Keratinocyte (primary cell): Measurements from ENCODE around the gene CARD16. TPM values are rescaled to one million over a fixed set of nuclear protein-coding genes. Genes with fewer than 3 reads are reported as not detected.

Experiments used
- DNase-seq: peaks from one replicate; pipeline ENCODE4 v3.0.0-alpha.2; 2011; ENCODE audit warnings: low read depth, missing footprints, low spot score
- FAIRE-seq: peaks from 2 replicates; lab custom pipeline; 2011; peaks lifted over from hg19 to GRCh38; lab: Jason Lieb, UNC
- H2AFZ ChIP-seq: 2 replicates; pipeline ENCODE4 v1.6.0; 2012; ENCODE audit warnings: low read length, control low read depth, inconsistent platforms; ENCODE audit not compliant: control insufficient read depth
- H3K27ac ChIP-seq: 2 replicates; pipeline ENCODE4 v1.5.1; 2011; ENCODE audit warnings: low read length; ENCODE audit not compliant: control insufficient read depth, insufficient read depth
- H3K27me3 ChIP-seq: 3 replicates; pipeline ENCODE4 v1.6.0; 2011; ENCODE audit warnings: low read length; ENCODE audit not compliant: control insufficient read depth, insufficient read depth; ENCODE audit errors: extremely low read depth
- H3K36me3 ChIP-seq, 2 experiments: 2 replicates in 1 of 2; 3 replicates in 1 of 2; pipeline ENCODE4 v1.5.1; 2011; ENCODE audit warnings: low read length in 2 of 2, mild to moderate bottlenecking in 1 of 2; ENCODE audit not compliant: control insufficient read depth in 2 of 2, insufficient read depth in 2 of 2; ENCODE audit errors: extremely low read depth in 1 of 2
- H3K4me1 ChIP-seq: 3 replicates; pipeline ENCODE4 v1.5.1; 2011; ENCODE audit warnings: low read length; ENCODE audit not compliant: control insufficient read depth, insufficient read depth; ENCODE audit errors: extremely low read depth
- H3K4me2 ChIP-seq: 3 replicates; pipeline ENCODE4 v1.6.0; 2011; ENCODE audit warnings: low read depth, low read length; ENCODE audit not compliant: control insufficient read depth, insufficient read depth; ENCODE audit errors: extremely low read depth
- H3K4me3 ChIP-seq, 3 experiments: fragments of 200-600 bp in 1 of 3; sonication (generic) in 1 of 3; 2 replicates in 2 of 3; 3 replicates in 1 of 3; pipeline ENCODE4 v1.5.1; 2011 to 2016; ENCODE audit warnings: low read length in 3 of 3, mild to moderate bottlenecking in 3 of 3, control low read depth in 2 of 3, inconsistent platforms in 1 of 3, low read depth in 1 of 3, mixed read lengths in 1 of 3, mixed run types in 1 of 3, moderate library complexity in 1 of 3; ENCODE audit not compliant: control insufficient read depth in 2 of 3, insufficient read depth in 2 of 3; ENCODE audit errors: extremely low read depth in 1 of 3
- H3K79me2 ChIP-seq: 2 replicates; pipeline ENCODE4 v1.6.0; 2012; ENCODE audit warnings: low read length; ENCODE audit not compliant: control insufficient read depth, insufficient read depth
- H3K9ac ChIP-seq: 3 replicates; pipeline ENCODE4 v1.6.0; 2011; ENCODE audit warnings: low read length; ENCODE audit not compliant: control insufficient read depth, insufficient read depth; ENCODE audit errors: extremely low read depth
- H3K9me1 ChIP-seq: 3 replicates; pipeline ENCODE4 v1.6.0; 2011; ENCODE audit warnings: low read length; ENCODE audit not compliant: control insufficient read depth, insufficient read depth; ENCODE audit errors: extremely low read depth
- H3K9me3 ChIP-seq: 2 replicates; pipeline ENCODE4 v1.5.1; 2012; ENCODE audit warnings: low read depth, low read length; ENCODE audit not compliant: control insufficient read depth
- H4K20me1 ChIP-seq: 3 replicates; pipeline ENCODE4 v1.6.0; 2011; ENCODE audit warnings: low read length; ENCODE audit not compliant: control insufficient read depth, insufficient read depth; ENCODE audit errors: extremely low read depth
- CTCF ChIP-seq, 3 experiments: IDR thresholded peaks in 1 of 3; conservative IDR thresholded peaks in 1 of 3; optimal IDR thresholded peaks in 1 of 3; 2 replicates in 2 of 3; 3 replicates in 1 of 3; pipeline versions ENCODE3 to v1.5.1; 2011; ENCODE audit warnings: low read length in 3 of 3, mild to moderate bottlenecking in 3 of 3, moderate library complexity in 2 of 3, control low read depth in 1 of 3, inconsistent platforms in 1 of 3; ENCODE audit not compliant: insufficient read depth in 2 of 3; ENCODE audit errors: extremely low read depth in 1 of 3
- EZH2 ChIP-seq: IDR thresholded peaks from one replicate; pipeline ENCODE4 v1.6.1; 2012; ENCODE audit warnings: inconsistent platforms, mild to moderate bottlenecking, low read length, moderate library complexity
- dilution Hi-C: fragments of 300-500 bp; cut with MboI; formaldehyde crosslinking; loops from one replicate; pipeline ENCODE4 v1.7.0; 2020; ENCODE audit warnings: low sequenced_read_pairs; ENCODE audit not compliant: extremely low pct_ligation_motif_present
- polyA plus RNA-seq, 5 experiments: library from polyadenylated mRNA; depleted of rRNA in 3 of 5; stranded (reverse) in 3 of 5; stranded (forward) in 1 of 5; unstranded in 1 of 5; fragments of >200 nt; gene quantifications; 1 replicate in 1 of 5; 2 replicates in 3 of 5; 3 replicates in 1 of 5; pipeline versions ENCODE4 v1.2.1 to v1.2.3, GENCODE V29; 2011 to 2012; ENCODE audit warnings: missing spikeins in 2 of 5, low read depth in 1 of 5, low replicate concordance in 1 of 5

The CARD16 gene
- polyA plus RNA-seq, 1 donor (not counting 4 experiments of a cell fraction or from before 2014, with no cell fraction given), result 16.6 TPM

GRCh38 chr11:105046898-105047579 lies 1.9 kb upstream of the CARD16 start:
- H3K9ac ChIP-seq, result no peak overlapping the region
- FAIRE-seq (peak; percentile 88), DNase-seq (no peak)
- no peaks in the 10 kb centered on the region for H4K20me1 ChIP-seq
- no peak overlapping the region for H2AFZ ChIP-seq
- peak overlapping the region in 1 of 3 experiments; percentile 20 for H3K4me3 ChIP-seq
- H3K27ac ChIP-seq, result no peak overlapping the region
- H3K4me1 ChIP-seq, result peaks cover 27% of the 10 kb centered on the region
- no peaks in the 10 kb centered on the region for H3K9me3 ChIP-seq
- H3K4me2 ChIP-seq, result peak overlapping the region; percentile 49
- H3K9me1 ChIP-seq, result no peaks in the 10 kb centered on the region
- H3K79me2 ChIP-seq, result no peaks in the 10 kb centered on the region
- no peak for TF ChIP-seq CTCF (optimal IDR thresholded peaks at IDR 0.05 in 1 of 3, IDR thresholded peaks at IDR 0.05 in 1 of 3, conservative IDR thresholded peaks at IDR 0.05 in 1 of 3; ENCODE audit: extremely low read depth in 1 of 3, insufficient read depth in 2 of 3, low read length in 3 of 3)
- no peak for TF ChIP-seq EZH2
- dilution Hi-C loops, result no loop called here
- no peaks in the 10 kb centered on the region for H3K36me3 ChIP-seq
- H3K27me3 ChIP-seq, result no peaks in the 10 kb centered on the region

- dilution Hi-C loops, result no loop called here
- TF ChIP-seq EZH2, result no peak
- no peak for TF ChIP-seq CTCF (optimal IDR thresholded peaks at IDR 0.05 in 1 of 3, IDR thresholded peaks at IDR 0.05 in 1 of 3, conservative IDR thresholded peaks at IDR 0.05 in 1 of 3; ENCODE audit: extremely low read depth in 1 of 3, insufficient read depth in 2 of 3, low read length in 3 of 3)
- DNase-seq (no peak), FAIRE-seq (peak; percentile 43)
- Histone ChIP-seq H2AFZ (peak overlapping the region; percentile 92), H3K27ac (peak overlapping the region; percentile 65), H3K27me3 (no peaks in the 10 kb centered on the region), H3K4me2 (peak overlapping the region; percentile 79), H3K79me2 (no peaks in the 10 kb centered on the region), H3K4me3 (peak overlapping the region in 1 of 3 experiments; percentile 65), H3K9me1 (no peaks in the 10 kb centered on the region), H3K36me3 (no peaks in the 10 kb centered on the region), H3K9me3 (no peaks in the 10 kb centered on the region), H4K20me1 (no peaks in the 10 kb centered on the region), H3K9ac (no peak overlapping the region), H3K4me1 (peaks cover 27% of the 10 kb centered on the region)
Measured at GRCh38 chr11:105045676-105046296, 651 bp upstream of the CARD16 start.
